ENCODE measurements around the gene ZNRF1.
A peak's percentile ranks its signal among the peaks of the same experiment; 100 is the strongest.
"Not testable (repeated sequence)": the region's sequence is repeated elsewhere in the genome, so short reads cannot be mapped to it uniquely, and the experiment has no call there.

The ZNRF1 gene

DNA sequence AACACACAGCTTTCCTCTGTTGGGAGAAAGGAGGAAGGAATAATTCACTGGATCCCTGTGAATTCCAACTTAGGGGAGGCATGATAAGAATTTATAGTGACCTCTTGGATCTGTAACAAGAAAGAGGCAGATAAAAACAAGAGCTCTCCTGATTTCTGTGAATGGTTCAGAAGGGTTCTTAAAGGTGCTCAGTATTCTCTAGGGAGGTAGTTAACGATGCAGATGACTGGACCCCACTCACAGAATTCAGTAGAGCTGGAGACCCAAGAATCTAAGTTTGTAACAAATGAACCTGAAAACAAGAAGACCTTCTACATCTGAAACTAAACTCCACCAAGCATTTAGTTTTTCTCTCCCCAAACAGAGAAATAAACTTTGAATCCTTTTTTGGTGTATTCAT lies 8.6 kb downstream of the ZNRF1 start:
- Histone ChIP-seq H3K36me3 (no peaks in the 10 kb centered on the region), H3K4me1 (ENCODE audit: control insufficient read depth in 1 of 2, insufficient read depth in 1 of 2, low read depth in 1 of 2, low read length in 1 of 2) (peaks cover 1 to 2% of the 10 kb centered on the region in 2 experiments), H3K4me3 (ENCODE audit: low read depth in 1 of 2, low read length in 1 of 2) (no peak overlapping the region), H3K27ac (no peak overlapping the region), H3K27me3 (peaks cover 3% of the 10 kb centered on the region), H3K9me3 (no peaks in the 10 kb centered on the region)
- TF ChIP-seq, protein P1, sequence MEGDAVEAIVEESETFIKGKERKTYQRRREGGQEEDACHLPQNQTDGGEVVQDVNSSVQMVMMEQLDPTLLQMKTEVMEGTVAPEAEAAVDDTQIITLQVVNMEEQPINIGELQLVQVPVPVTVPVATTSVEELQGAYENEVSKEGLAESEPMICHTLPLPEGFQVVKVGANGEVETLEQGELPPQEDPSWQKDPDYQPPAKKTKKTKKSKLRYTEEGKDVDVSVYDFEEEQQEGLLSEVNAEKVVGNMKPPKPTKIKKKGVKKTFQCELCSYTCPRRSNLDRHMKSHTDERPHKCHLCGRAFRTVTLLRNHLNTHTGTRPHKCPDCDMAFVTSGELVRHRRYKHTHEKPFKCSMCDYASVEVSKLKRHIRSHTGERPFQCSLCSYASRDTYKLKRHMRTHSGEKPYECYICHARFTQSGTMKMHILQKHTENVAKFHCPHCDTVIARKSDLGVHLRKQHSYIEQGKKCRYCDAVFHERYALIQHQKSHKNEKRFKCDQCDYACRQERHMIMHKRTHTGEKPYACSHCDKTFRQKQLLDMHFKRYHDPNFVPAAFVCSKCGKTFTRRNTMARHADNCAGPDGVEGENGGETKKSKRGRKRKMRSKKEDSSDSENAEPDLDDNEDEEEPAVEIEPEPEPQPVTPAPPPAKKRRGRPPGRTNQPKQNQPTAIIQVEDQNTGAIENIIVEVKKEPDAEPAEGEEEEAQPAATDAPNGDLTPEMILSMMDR (IDR thresholded peaks at IDR 0.05), result no peak

DNA sequence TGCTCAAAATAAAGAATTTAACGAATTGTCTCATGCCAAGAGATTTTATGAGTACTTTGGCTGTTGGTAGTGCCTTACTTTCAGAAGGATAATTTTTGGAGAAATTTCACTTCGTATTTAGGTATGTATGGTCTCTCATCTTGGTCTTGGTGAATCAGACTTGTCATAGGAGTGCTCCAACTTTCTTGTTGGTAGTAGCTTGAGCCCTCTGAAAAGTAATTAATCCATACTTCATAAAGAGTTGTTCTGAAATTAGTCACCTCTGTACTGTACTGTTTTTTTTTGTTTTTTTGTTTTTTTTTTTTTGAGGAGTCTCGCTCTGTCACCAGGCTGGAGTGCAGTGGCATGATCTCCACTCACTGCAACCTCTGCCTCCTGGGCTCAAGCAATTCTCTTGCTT lies 11.6 kb downstream of the ZNRF1 start:
- Histone ChIP-seq H3K36me3 (no peaks in the 10 kb centered on the region), H3K27me3 (no peaks in the 10 kb centered on the region), H3K27ac (no peak overlapping the region), H3K4me3 (ENCODE audit: low read depth in 1 of 2, low read length in 1 of 2) (no peak overlapping the region), H3K9me3 (no peaks in the 10 kb centered on the region), H3K4me1 (ENCODE audit: control insufficient read depth in 1 of 2, insufficient read depth in 1 of 2, low read depth in 1 of 2, low read length in 1 of 2) (no peaks in the 10 kb centered on the region)
- TF ChIP-seq, protein P1 (IDR thresholded peaks at IDR 0.05), result no peak

DNA sequence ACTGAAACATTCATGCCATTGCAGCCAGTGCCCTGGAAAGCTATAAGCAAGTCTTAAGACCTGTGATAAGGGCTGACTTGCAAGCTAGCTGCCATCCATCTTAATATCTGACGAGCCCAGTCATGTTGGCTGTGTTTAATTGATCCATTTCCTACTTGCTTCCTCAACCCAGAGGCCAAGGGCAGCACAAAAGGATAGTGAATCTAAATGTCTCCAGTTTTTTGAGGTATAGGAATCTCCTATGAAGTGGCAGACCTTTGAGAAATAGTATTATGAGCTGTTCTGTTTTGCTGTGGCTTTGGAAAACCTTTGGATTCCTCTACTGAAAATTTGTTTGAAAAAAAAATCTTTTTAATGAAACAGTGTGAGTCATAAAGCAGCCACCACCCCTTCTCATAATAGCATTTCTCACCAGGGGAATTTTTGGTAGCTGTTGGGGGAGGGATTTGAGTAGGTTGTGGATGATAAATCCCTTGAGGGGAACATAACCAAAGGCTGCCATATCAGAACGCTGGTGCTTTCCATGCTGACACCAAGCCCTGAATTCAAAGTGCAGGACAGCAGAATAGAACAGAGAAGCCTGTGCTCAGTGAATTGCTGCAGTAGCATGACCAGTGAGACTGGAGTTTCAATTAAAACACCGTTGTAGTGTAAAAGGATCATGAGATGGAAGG lies 12.9 kb downstream of the ZNRF1 start:
- Histone ChIP-seq H3K9me3 (no peaks in the 10 kb centered on the region), H3K27ac (no peak overlapping the region), H3K36me3 (no peaks in the 10 kb centered on the region), H3K4me3 (ENCODE audit: low read depth in 1 of 2, low read length in 1 of 2) (no peak overlapping the region), H3K4me1 (ENCODE audit: control insufficient read depth in 1 of 2, insufficient read depth in 1 of 2, low read depth in 1 of 2, low read length in 1 of 2) (peaks cover 5% of the 10 kb centered on the region in 2 experiments), H3K27me3 (no peaks in the 10 kb centered on the region)
- TF ChIP-seq, protein P1 (IDR thresholded peaks at IDR 0.05), result no peak

DNA sequence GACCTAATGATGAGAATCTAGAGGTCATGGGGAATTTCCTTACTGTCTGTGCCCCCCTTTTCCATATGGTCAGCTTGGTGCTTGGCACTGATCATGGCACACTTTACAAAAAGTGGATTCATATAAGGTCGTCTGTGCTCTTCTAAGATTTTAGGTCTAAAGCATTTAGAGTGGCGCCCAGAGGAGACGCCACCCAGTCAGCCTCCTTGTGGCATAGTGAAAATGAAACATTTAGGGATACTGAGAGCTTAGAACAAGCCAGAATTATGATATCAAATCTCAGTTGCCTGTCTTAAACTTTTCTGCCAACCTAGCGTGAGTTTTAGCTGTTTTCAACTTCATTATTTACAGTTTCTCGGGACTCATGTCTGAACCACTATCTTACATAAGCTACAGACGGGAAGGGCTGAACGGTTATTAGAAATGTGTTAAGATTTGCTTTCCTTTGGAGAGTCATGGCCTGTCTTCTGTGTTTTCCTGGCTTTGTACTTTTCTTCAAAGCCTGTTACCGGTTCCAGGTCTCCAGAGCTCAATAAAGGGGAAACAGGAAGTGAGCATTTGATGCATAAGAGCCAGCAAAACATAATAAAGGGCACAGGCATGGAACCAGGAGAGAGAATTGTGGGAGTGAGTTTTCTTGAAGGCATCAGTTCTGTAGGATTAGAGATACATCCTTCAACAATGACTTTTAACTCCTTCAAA lies 13.7 kb downstream of the ZNRF1 start:
- no peaks in the 10 kb centered on the region for H3K27me3 ChIP-seq
- no peak overlapping the region for H3K27ac ChIP-seq
- H3K4me3 ChIP-seq (ENCODE audit: low read depth in 1 of 2, low read length in 1 of 2), result no peak overlapping the region
- H3K36me3 ChIP-seq, result no peaks in the 10 kb centered on the region
- peaks cover 7 to 10% of the 10 kb centered on the region in 2 experiments for H3K4me1 ChIP-seq (ENCODE audit: control insufficient read depth in 1 of 2, insufficient read depth in 1 of 2, low read depth in 1 of 2, low read length in 1 of 2)
- TF ChIP-seq, protein P1 (IDR thresholded peaks at IDR 0.05), result no peak
- no peaks in the 10 kb centered on the region for H3K9me3 ChIP-seq

DNA sequence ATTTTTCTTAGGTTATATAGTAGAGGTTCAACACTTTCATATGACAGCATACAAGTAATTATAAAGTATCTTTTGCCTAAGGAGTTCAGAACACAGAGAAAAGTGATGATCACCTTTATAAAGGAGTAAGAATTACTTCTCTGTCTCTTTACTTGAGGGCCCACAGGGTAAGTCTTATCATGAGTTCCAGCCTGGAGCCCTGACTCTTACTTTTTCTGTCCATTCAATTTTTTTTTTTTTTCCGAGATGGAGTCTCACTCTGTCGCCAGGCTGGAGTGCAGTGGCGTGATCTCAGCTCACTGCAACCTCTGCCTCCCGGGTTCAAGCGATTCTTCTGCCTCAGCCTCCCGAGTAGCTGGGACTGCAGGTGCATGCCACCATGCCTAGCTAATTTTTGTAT lies 14.3 kb downstream of the ZNRF1 start:
- not testable (repeated sequence) for H3K4me3 ChIP-seq (ENCODE audit: low read depth in 1 of 2, low read length in 1 of 2); H3K27me3 ChIP-seq; H3K27ac ChIP-seq; H3K9me3 ChIP-seq; H3K36me3 ChIP-seq
- H3K4me1 ChIP-seq (ENCODE audit: control insufficient read depth in 1 of 2, insufficient read depth in 1 of 2, low read depth in 1 of 2, low read length in 1 of 2), result peaks cover 13 to 15% of the 10 kb centered on the region in 2 experiments

DNA sequence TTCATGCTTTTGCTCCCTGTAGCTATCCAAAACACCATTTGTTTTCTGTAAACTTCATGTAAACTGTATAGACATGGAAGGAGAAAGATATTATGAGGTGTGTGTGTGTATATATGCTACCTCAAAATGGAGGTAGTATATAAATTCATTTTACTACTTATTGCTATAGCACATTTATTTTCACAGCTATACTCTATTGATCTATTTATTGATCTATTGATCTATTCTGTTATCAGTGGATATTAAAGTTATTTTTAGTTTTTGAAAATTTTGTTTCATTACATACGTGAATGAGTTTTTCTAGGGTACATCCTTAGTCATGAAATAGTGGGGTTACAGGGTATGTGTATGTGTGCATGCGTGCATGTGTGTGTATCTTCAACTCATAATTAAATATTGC lies 15.5 kb downstream of the ZNRF1 start:
- no peaks in the 10 kb centered on the region for H3K9me3 ChIP-seq
- H3K4me3 ChIP-seq (ENCODE audit: low read depth in 1 of 2, low read length in 1 of 2), result no peak overlapping the region
- H3K27me3 ChIP-seq, result no peaks in the 10 kb centered on the region
- H3K27ac ChIP-seq, result no peak overlapping the region
- TF ChIP-seq, protein P1 (IDR thresholded peaks at IDR 0.05), result no peak
- peaks cover 13 to 15% of the 10 kb centered on the region in 2 experiments for H3K4me1 ChIP-seq (ENCODE audit: control insufficient read depth in 1 of 2, insufficient read depth in 1 of 2, low read depth in 1 of 2, low read length in 1 of 2)
- H3K36me3 ChIP-seq, result no peaks in the 10 kb centered on the region

DNA sequence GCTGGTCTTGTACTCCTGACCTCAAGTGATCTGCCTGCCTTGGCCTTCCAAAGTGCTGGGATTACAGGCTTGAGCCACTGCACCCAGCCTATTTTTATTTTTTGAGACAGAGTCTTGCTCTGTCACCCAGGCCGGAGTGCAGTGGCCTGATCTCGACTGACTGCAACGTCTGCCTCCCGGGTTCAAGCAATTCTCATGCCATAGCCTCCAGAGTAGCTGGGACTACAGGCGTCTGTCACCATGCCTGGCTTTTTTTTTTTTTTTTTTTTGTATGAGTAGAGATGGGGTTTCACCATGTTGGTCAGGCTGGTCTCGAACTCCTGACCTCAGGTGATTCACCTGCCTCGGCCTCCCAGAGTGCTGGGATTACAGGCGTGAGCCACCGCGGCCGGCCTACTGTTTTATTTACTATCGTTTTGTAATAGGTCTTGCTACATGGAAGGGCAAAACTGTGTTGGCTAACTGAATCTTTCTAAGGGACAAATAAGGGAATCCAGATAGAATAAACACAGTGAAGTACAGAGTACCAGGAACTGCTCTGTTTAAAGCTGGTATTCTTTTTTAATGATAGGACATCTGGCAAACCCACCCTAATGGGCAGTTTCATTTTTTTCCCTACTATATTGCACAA lies 17.7 kb downstream of the ZNRF1 start:
- not testable (repeated sequence) for H3K36me3 ChIP-seq; H3K27me3 ChIP-seq; H3K4me3 ChIP-seq (ENCODE audit: low read depth in 1 of 2, low read length in 1 of 2); H3K9me3 ChIP-seq
- H3K4me1 ChIP-seq (ENCODE audit: control insufficient read depth in 1 of 2, insufficient read depth in 1 of 2, low read depth in 1 of 2, low read length in 1 of 2), result peaks cover 13 to 15% of the 10 kb centered on the region in 2 experiments
- H3K27ac ChIP-seq, result peak overlapping the region; percentile 19
